HG02642 (cell line): ENCODE measurements around the gene PGM5.

Experiments
- ATAC-seq: cut with Tn5 transposase; IDR thresholded peaks from one replicate; pipeline ENCODE4 v1.9.1; 2021; ENCODE audit warnings: mild to moderate bottlenecking; ENCODE audit not compliant: unreplicated experiment, poor library complexity

The PGM5 gene

GRCh38 chr9:68489646-68490045 lies 133.2 kb downstream of the PGM5 start:
- ATAC-seq, result no peak

- no peak for ATAC-seq
Measured at GRCh38 chr9:68492806-68493205, 136.4 kb downstream of the PGM5 start.

- ATAC-seq, result no peak
Measured at GRCh38 chr9:68493541-68493940, 137.1 kb downstream of the PGM5 start.

GRCh38 chr9:68493958-68494577 lies 137.7 kb downstream of the PGM5 start:
- ATAC-seq, result no peak

- no peak for ATAC-seq
Measured at GRCh38 chr9:68495247-68495646, 138.8 kb downstream of the PGM5 start.

GRCh38 chr9:68496356-68496755 lies 139.9 kb downstream of the PGM5 start:
- no peak for ATAC-seq

- no peak for ATAC-seq
Measured at GRCh38 chr9:68497629-68498028, 141.2 kb downstream of the PGM5 start.

- no peak for ATAC-seq
Measured at GRCh38 chr9:68498816-68499215, 142.4 kb downstream of the PGM5 start.

GRCh38 chr9:68500457-68501381 lies 144.3 kb downstream of the PGM5 start:
- no peak for ATAC-seq

- ATAC-seq, result no peak
Measured at GRCh38 chr9:68502279-68502678, 145.9 kb downstream of the PGM5 start.

GRCh38 chr9:68505681-68506409 lies 149.4 kb downstream of the PGM5 start:
- no peak for ATAC-seq

- no peak for ATAC-seq
Measured at GRCh38 chr9:68506551-68506950, 150.1 kb downstream of the PGM5 start.

GRCh38 chr9:68507130-68507805 lies 150.9 kb downstream of the PGM5 start:
- no peak for ATAC-seq

GRCh38 chr9:68507806-68508145 lies 151.4 kb downstream of the PGM5 start:
- ATAC-seq, result no peak

- ATAC-seq, result no peak
Measured at GRCh38 chr9:68508547-68508946, 152.1 kb downstream of the PGM5 start.

- ATAC-seq, result no peak
Measured at GRCh38 chr9:68509689-68510088, 153.3 kb downstream of the PGM5 start.

GRCh38 chr9:68513385-68513784 lies 157.0 kb downstream of the PGM5 start:
- no peak for ATAC-seq

- ATAC-seq, result no peak
Measured at GRCh38 chr9:68513981-68514380, 157.6 kb downstream of the PGM5 start.

- ATAC-seq, result no peak
Measured at GRCh38 chr9:68515326-68516017, 159.1 kb downstream of the PGM5 start.

GRCh38 chr9:68522131-68522530 lies 165.7 kb downstream of the PGM5 start:
- ATAC-seq, result no peak
